Prostate gland (tissue), 2 donors: ENCODE measurements around the gene NEIL1.

ENCODE experiments used
- POLR2A ChIP-seq: fragments of 450-650 bp; IDR thresholded peaks from one replicate; pipeline ENCODE4 v1.6.1; 2016; ENCODE audit warnings: antibody characterized with exemption, mild to moderate bottlenecking
- TF ChIP-seq, protein P1 (sequence below), 4 experiments: fragments of 200-600 bp in 2 of 4; fragments of 450-650 bp in 2 of 4; sonication (generic) in 2 of 4; IDR thresholded peaks; 1 replicate in 3 of 4; 2 replicates in 1 of 4; pipeline ENCODE4 v1.5.1; 2016 to 2019; ENCODE audit warnings: antibody characterized with exemption in 4 of 4, mild to moderate bottlenecking in 2 of 4, moderate library complexity in 2 of 4

DNA sequence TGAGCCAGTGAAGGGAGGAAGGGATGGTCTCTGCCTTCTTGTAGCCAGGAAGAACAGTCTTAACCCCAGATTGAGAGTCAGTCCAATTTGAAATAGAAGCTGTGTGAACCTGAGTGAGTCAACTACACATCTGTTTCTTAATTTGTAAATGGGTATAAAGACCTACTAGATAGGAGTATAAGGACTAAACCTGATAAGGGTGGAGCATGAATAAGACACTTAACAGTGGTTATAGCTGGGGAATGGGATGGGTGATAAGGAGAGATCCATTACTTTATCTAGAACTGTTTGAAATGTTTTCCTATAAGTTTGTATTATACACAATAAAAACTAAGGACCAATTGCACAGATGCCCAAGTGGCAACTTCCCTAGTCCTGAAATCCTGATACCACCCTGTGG, 20.2 kb downstream of the NEIL1 start:
- TF ChIP-seq, protein P1, sequence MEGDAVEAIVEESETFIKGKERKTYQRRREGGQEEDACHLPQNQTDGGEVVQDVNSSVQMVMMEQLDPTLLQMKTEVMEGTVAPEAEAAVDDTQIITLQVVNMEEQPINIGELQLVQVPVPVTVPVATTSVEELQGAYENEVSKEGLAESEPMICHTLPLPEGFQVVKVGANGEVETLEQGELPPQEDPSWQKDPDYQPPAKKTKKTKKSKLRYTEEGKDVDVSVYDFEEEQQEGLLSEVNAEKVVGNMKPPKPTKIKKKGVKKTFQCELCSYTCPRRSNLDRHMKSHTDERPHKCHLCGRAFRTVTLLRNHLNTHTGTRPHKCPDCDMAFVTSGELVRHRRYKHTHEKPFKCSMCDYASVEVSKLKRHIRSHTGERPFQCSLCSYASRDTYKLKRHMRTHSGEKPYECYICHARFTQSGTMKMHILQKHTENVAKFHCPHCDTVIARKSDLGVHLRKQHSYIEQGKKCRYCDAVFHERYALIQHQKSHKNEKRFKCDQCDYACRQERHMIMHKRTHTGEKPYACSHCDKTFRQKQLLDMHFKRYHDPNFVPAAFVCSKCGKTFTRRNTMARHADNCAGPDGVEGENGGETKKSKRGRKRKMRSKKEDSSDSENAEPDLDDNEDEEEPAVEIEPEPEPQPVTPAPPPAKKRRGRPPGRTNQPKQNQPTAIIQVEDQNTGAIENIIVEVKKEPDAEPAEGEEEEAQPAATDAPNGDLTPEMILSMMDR (IDR thresholded peaks at IDR 0.05), result no peak
- TF ChIP-seq POLR2A, result no peak
